GM12878 (cell line): ENCODE results near the gene MYBPHL. TPM values are rescaled to one million over a fixed set of nuclear protein-coding genes. Genes with fewer than 3 reads are reported as not detected.

Experiments used
- ATAC-seq: fragments of 200-7000 bp; cut with Tn5 transposase; 3 replicates; pipeline ENCODE4 v1.9.1; 2020; ENCODE audit warnings: mild to moderate bottlenecking, moderate library complexity
- BruUV-seq: library from RNA; stranded (reverse); fragments of 400-500 nt; replicated peaks from 2 replicates; lab custom pipeline; 2021; lab: Mats Ljungman, UMichigan
- CTCF ChIA-PET: fragments of 300-600 bp; sonication (Branson Sonifier 250); formaldehyde crosslinking; extraction: SDS; loops from one replicate; lab custom pipeline; 2021; ENCODE audit warnings: inconsistent platforms; lab: Yijun Ruan, JAX
- POLR2A ChIA-PET: fragments of 350-600 bp; formaldehyde crosslinking; extraction: SDS; loops from one replicate; lab custom pipeline; 2021; ENCODE audit warnings: inconsistent platforms; lab: Charles Lee
- RAD21 ChIA-PET: fragments of 300-600 bp; sonication (Branson Sonifier 250); formaldehyde crosslinking; loops from one replicate; lab custom pipeline; 2023; ENCODE audit warnings: antibody characterized with exemption; ENCODE audit not compliant: unreplicated experiment; lab: Charles Lee
- SMC1A ChIA-PET: fragments of 300-600 bp; sonication (Branson Sonifier 250); formaldehyde crosslinking; loops from one replicate; lab custom pipeline; 2023; ENCODE audit not compliant: unreplicated experiment, uncharacterized antibody; lab: Charles Lee
- DNase-seq: peaks from one replicate; pipeline ENCODE4 v3.0.0-alpha.2; 2011; ENCODE audit warnings: low read depth, low spot score
- FAIRE-seq: peaks from 3 replicates; lab custom pipeline; 2011; peaks lifted over from hg19 to GRCh38; lab: Jason Lieb, UNC
- H2AFZ ChIP-seq: 2 replicates; pipeline ENCODE4 v1.6.0; 2011; ENCODE audit warnings: low read depth, low read length, control low read depth; ENCODE audit not compliant: control insufficient read depth
- H3K27ac ChIP-seq: 2 replicates; pipeline ENCODE4 v1.5.1; 2011; ENCODE audit warnings: control low read depth; ENCODE audit not compliant: control insufficient read depth, insufficient read depth
- H3K27me3 ChIP-seq, 2 experiments: replicated peaks in 1 of 2; 2 replicates each; pipeline versions ENCODE4 v1.6.0 to v1.6.1; 2011; ENCODE audit warnings: low read length in 1 of 2; ENCODE audit not compliant: control insufficient read depth in 2 of 2, insufficient read depth in 2 of 2
- H3K36me3 ChIP-seq, 2 experiments: 2 replicates each; pipeline ENCODE4 v1.5.1; 2011; ENCODE audit warnings: low read length in 1 of 2; ENCODE audit not compliant: control insufficient read depth in 2 of 2, insufficient read depth in 2 of 2
- H3K4me1 ChIP-seq: 2 replicates; pipeline ENCODE4 v1.6.1; 2011; ENCODE audit warnings: mild to moderate bottlenecking, low read length, moderate library complexity, mixed read lengths; ENCODE audit not compliant: control insufficient read depth, insufficient read depth
- H3K4me2 ChIP-seq: 2 replicates; pipeline ENCODE4 v1.6.0; 2011; ENCODE audit warnings: control low read depth; ENCODE audit not compliant: control insufficient read depth, insufficient read depth
- H3K4me3 ChIP-seq: fragments of 200-600 bp; sonication (generic); 2 replicates; pipeline ENCODE4 v1.5.1; 2016
- H3K79me2 ChIP-seq: 2 replicates; pipeline ENCODE4 v1.6.0; 2011; ENCODE audit warnings: low read length; ENCODE audit not compliant: control insufficient read depth, insufficient read depth
- H3K9ac ChIP-seq: 2 replicates; pipeline ENCODE4 v1.8.0; 2011; ENCODE audit warnings: low read length, control low read depth, mixed read lengths; ENCODE audit not compliant: control insufficient read depth, insufficient read depth
- H3K9me3 ChIP-seq: replicated peaks from 3 replicates; pipeline ENCODE4 v1.5.1; 2011; ENCODE audit warnings: mild to moderate bottlenecking, low read length; ENCODE audit not compliant: control insufficient read depth, insufficient read depth
- H4K20me1 ChIP-seq: 2 replicates; pipeline ENCODE4 v1.6.0; 2011; ENCODE audit not compliant: control insufficient read depth, insufficient read depth
- ATF3 ChIP-seq: IDR thresholded peaks from 2 replicates; pipeline ENCODE4 v1.6.1; 2011; ENCODE audit warnings: low read depth, mild to moderate bottlenecking, low read length, moderate library complexity, borderline replicate concordance; ENCODE audit errors: extremely low read depth
- BCLAF1 ChIP-seq: fragments of 450-650 bp; IDR thresholded peaks from 2 replicates; pipeline ENCODE4 v1.6.1; 2017; ENCODE audit warnings: antibody characterized with exemption, mild to moderate bottlenecking, moderate library complexity
- ELK1 ChIP-seq: IDR thresholded peaks from 2 replicates; pipeline ENCODE4 v1.6.1; 2012; ENCODE audit warnings: low read depth, low read length, improper control_type of control experiment
- FOXK2 ChIP-seq: fragments of 450-650 bp; IDR thresholded peaks from 2 replicates; pipeline ENCODE4 v1.6.1; 2017; ENCODE audit warnings: mild to moderate bottlenecking, moderate library complexity
- IRF4 ChIP-seq: IDR thresholded peaks from 2 replicates; pipeline ENCODE4 v1.6.1; 2011; ENCODE audit warnings: low read depth, low read length
- JUNB ChIP-seq: IDR thresholded peaks from 2 replicates; pipeline ENCODE4 v1.6.1; 2016; ENCODE audit warnings: antibody characterized with exemption, mild to moderate bottlenecking
- NKRF ChIP-seq: fragments of 450-650 bp; conservative IDR thresholded peaks from 2 replicates; pipeline ENCODE4 v1.6.1; 2017; ENCODE audit warnings: mild to moderate bottlenecking, moderate library complexity
- PAX8 ChIP-seq: fragments of 450-650 bp; IDR thresholded peaks from 2 replicates; pipeline ENCODE4 v1.6.1; 2017; ENCODE audit warnings: mild to moderate bottlenecking, moderate library complexity
- RBBP5 ChIP-seq: fragments of 200-600 bp; sonication (generic); conservative IDR thresholded peaks from 2 replicates; pipeline ENCODE4 v1.6.1; 2016
- RCOR1 ChIP-seq: conservative IDR thresholded peaks from 2 replicates; pipeline ENCODE4 v1.6.1; 2012; ENCODE audit warnings: low read depth, low read length, improper control_type of control experiment
- RELA ChIP-seq: fragments of 450-650 bp; IDR thresholded peaks from 2 replicates; pipeline ENCODE4 v1.8.0; 2014; ENCODE audit warnings: borderline replicate concordance; ENCODE audit not compliant: partially characterized antibody
- SPI1 ChIP-seq: IDR thresholded peaks from 2 replicates; pipeline ENCODE4 v1.6.1; 2011; ENCODE audit warnings: low read depth, mild to moderate bottlenecking, low read length, moderate library complexity, borderline replicate concordance; ENCODE audit not compliant: insufficient read depth
- TAF1 ChIP-seq: IDR thresholded peaks from 2 replicates; pipeline ENCODE4 v1.6.1; 2011; ENCODE audit warnings: mild to moderate bottlenecking, low read depth, low read length, borderline replicate concordance
- WRNIP1 ChIP-seq: IDR thresholded peaks from 2 replicates; pipeline ENCODE4 v1.6.1; 2011; ENCODE audit warnings: low read depth, low read length, improper control_type of control experiment, borderline replicate concordance
- YBX1 ChIP-seq: fragments of 450-650 bp; IDR thresholded peaks from 2 replicates; pipeline ENCODE4 v1.6.1; 2016; ENCODE audit warnings: antibody characterized with exemption
- WGBS: methylation state at CpG from one replicate; pipeline ENCODE4 v1.1.6; 2016; ENCODE audit warnings: low lambda C conversion rate; ENCODE audit not compliant: insufficient replicate concordance, insufficient coverage; ENCODE audit errors: missing lambda C conversion rate; 5-methylcytosine and 5-hydroxymethylcytosine counted together
- in situ Hi-C: fragments of 300-500 bp; cut with MboI; formaldehyde crosslinking; loops from 9 replicates; pipeline ENCODE4 v1.14.3; 2018; ENCODE audit warnings: mixed read lengths
- intact Hi-C: fragments of 100-400 bp; cut with micrococcal nuclease; formaldehyde crosslinking; loops from one replicate; pipeline ENCODE4 v1.14.2; 2022; ENCODE audit not compliant: unreplicated experiment
- polyA plus RNA-seq, 11 experiments: library from polyadenylated mRNA; depleted of rRNA in 4 of 11; unstranded in 6 of 11; stranded (reverse) in 5 of 11; fragments of >200 nt; fragmentation: Nextera tagmentation in 4 of 11; fragmentation: Illumina TruSeq in 1 of 11; extraction: Ambion mirVana in 4 of 11; extraction: Trizol in 1 of 11; gene quantifications; 1 replicate in 1 of 11; 2 replicates in 10 of 11; pipeline versions ENCODE4 v1.2.1 to v1.2.3, GENCODE V29; 2011 to 2016; ENCODE audit warnings: inconsistent platforms in 2 of 11, missing spikeins in 2 of 11, low read depth in 1 of 11
- total RNA-seq, 4 experiments: library from RNA; depleted of rRNA in 3 of 4; stranded (reverse); fragments of >200 nt in 3 of 4; fragmentation: Illumina TruSeq in 1 of 4; extraction: Trizol in 1 of 4; gene quantifications; 2 replicates each; pipeline versions ENCODE4 v1.2.1 to v1.2.3, GENCODE V29; 2013 to 2021

Gene MYBPHL
- total and polyA plus RNA-seq, 10 of the 15 experiments (the other 5 are each of a cell fraction or from before 2014, with no cell fraction given), result 0.16 to 0.75 (median 0.54) TPM; not detected in 7

- no peak for FAIRE-seq
- in situ Hi-C loops, result no loop called here
- no TSS peak for BruUV-seq
Measured at GRCh38 chr1:109312246-109312645, 5.4 kb upstream of the MYBPHL start.

More at GRCh38 chr1:109312246-109312645, 5.4 kb upstream of the MYBPHL start:
- intact Hi-C loops, result no loop called here
- H2AFZ ChIP-seq, result no peak overlapping the region
- no peaks in the 10 kb centered on the region for H3K9me3 ChIP-seq
- 78% methylated on average over 2 of the region's 2 CpGs for WGBS
- no peak overlapping the region for H3K27ac ChIP-seq
- H3K4me3 ChIP-seq, result no peak overlapping the region
- no peak overlapping the region for H3K4me2 ChIP-seq
- ATAC-seq (no peak), DNase-seq (no peak)
- H4K20me1 ChIP-seq, result no peaks in the 10 kb centered on the region
- ChIA-PET RAD21 (no interaction called here), CTCF (interaction anchor here (0.7 kb wide), 1 partner anchor 577 kb away, joined by 3 read pairs; no protein-coding TSS in a partner anchor), SMC1A (interaction anchor here (0.6 to 1.5 kb wide), 2 partner anchors 87 to 377 kb away, joined by 3 to 4 read pairs; no protein-coding TSS in a partner anchor), POLR2A (no interaction called here)
- no peaks in the 10 kb centered on the region for H3K4me1 ChIP-seq
- H3K27me3 ChIP-seq, result peaks cover 0 to 1% of the 10 kb centered on the region in 2 experiments; a peak in 2 of 4 replicates
- H3K36me3 ChIP-seq, result no peaks in the 10 kb centered on the region
- H3K79me2 ChIP-seq, result no peaks in the 10 kb centered on the region
- no peak overlapping the region for H3K9ac ChIP-seq
- TF ChIP-seq RBBP5 (no peak), ATF3 (no peak), BCLAF1 (no peak), IRF4 (no peak), ELK1 (no peak), YBX1 (no peak), JUNB (no peak), PAX8 (no peak), SPI1 (no peak), RCOR1 (no peak), NKRF (no peak), RELA (no peak), WRNIP1 (no peak), TAF1 (no peak), FOXK2 (no peak)
